Measurements from ENCODE around the gene ADGRD2. TPM values are rescaled to one million over a fixed set of nuclear protein-coding genes. Genes with fewer than 3 reads are reported as not detected.

Gene ADGRD2
- total RNA-seq, 4 donors from 2014 or later = not detected

DNA sequence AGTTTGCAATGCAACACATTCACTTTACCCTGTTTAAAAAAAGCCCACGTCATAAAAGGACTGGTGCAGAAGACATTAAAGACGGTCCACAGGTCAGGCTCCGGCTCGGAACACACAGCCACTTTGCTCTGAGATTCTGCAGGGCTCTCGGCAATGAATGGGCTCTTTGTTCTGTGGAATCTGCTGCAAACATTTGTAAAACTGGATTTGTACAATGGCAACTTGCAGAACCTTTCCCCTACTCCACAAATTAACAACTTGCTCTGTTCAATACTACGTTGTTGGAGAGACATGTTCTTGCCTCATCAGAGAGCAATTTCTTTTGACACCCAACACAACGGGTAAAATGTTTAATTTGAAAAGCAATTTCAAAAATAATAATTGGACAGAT is 70.0 kb downstream of the ADGRD2 start:
- TF ChIP-seq, protein P1, sequence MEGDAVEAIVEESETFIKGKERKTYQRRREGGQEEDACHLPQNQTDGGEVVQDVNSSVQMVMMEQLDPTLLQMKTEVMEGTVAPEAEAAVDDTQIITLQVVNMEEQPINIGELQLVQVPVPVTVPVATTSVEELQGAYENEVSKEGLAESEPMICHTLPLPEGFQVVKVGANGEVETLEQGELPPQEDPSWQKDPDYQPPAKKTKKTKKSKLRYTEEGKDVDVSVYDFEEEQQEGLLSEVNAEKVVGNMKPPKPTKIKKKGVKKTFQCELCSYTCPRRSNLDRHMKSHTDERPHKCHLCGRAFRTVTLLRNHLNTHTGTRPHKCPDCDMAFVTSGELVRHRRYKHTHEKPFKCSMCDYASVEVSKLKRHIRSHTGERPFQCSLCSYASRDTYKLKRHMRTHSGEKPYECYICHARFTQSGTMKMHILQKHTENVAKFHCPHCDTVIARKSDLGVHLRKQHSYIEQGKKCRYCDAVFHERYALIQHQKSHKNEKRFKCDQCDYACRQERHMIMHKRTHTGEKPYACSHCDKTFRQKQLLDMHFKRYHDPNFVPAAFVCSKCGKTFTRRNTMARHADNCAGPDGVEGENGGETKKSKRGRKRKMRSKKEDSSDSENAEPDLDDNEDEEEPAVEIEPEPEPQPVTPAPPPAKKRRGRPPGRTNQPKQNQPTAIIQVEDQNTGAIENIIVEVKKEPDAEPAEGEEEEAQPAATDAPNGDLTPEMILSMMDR (IDR thresholded peaks at IDR 0.05) = no peak
- no peak for TF ChIP-seq POLR2A (IDR thresholded peaks at IDR 0.05)
- no peak for TF ChIP-seq POLR2AphosphoS5 (IDR thresholded peaks at IDR 0.05)
- TF ChIP-seq EP300 (IDR thresholded peaks at IDR 0.05; ENCODE audit: low read depth) = no peak
- Histone ChIP-seq H3K4me1 (no peaks in the 10 kb centered on the region), H3K4me3 (no peak overlapping the region), H3K36me3 (no peaks in the 10 kb centered on the region), H3K9me3 (no peaks in the 10 kb centered on the region), H3K27me3 (no peaks in the 10 kb centered on the region), H3K27ac (peak overlapping the region in 1 of 4 donors; percentile 6)
- in situ Hi-C loops (cut with MboI; ENCODE audit: low pct_ligation_motif_present in 1 of 4, low pct_unique_long_range_greater_than_20kb in 1 of 4, low sequenced_read_pairs in 3 of 4) (no loop called here), intact Hi-C loops (cut with DNase I; ENCODE audit: low total_unique reads) (no loop called here)
- WGBS, 2 donors (ENCODE audit: low coverage in 1 of 2) = 33 to 55% methylated on average over 1 to 7 of the region's 7 CpGs
- peak; percentile 24 for DNase-seq

DNA sequence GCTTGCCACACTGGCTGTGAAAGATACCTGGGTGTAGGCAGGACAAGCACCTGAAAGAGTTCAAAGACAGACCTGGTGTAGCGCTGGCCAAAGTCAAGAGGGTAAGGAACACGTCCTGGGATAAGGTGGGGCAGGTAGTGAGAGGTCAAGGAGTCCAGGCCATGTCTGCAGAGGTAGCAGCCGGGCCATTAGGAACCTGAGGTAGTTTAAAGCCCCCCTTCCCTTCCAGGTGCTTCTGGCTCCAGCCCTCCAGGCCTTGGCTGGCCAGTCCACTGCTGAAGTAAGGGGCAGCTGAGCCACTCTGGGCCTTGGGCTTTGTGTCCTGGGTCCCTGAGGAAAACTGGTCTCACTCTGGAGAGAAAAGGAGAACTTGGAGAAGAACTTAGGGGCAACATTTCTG is 70.9 kb downstream of the ADGRD2 start:
- no peak for DNase-seq

DNA sequence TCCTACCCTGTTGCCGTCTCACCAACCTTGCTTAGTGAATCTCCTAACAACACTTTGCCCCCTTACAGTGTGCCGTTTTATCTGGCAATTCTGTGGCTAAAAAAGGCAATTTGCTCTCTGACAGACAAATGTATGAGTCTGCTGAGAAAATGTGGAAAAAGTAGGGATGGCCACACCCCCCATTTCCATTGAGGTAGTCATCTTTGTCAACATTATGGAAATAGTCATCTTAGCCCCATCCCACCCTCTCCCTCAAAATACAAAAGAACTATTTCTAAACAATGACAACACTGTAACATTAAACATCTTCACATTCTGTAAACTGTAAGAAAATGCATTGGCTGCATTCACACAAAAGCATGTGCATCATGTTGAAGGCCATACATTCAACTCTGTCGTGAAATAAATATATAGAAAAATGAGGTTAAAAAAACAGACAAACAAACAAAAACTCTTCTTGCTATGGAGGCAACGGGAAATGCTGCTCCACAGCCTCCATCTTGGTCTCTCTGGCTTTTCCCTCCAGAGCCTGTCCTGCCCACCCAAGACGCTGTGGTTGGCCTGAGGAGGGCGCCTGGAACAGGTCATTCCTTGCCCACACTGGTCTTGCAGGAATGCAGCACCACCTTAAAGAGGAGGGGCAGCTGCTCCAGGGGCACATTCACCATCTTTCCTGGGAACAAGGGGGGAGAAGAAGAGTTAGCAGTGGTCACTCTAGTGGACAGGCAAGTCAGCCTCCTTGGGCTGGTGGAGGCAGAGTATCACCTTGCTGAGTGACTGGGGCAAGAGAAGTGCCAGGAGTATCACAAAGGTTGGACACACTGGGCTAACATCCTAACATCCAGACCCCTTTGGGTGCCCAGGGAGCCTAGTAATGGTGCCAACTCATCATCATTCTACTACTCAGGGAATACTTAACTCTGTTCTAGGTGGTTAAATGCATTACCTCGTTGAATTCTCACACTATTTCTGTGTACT is 72.2 kb downstream of the ADGRD2 start:
- Histone ChIP-seq H3K4me3 (no peak overlapping the region), H3K9me3 (no peaks in the 10 kb centered on the region), H3K27ac (no peak overlapping the region), H3K36me3 (no peaks in the 10 kb centered on the region), H3K4me1 (no peaks in the 10 kb centered on the region), H3K27me3 (no peaks in the 10 kb centered on the region)
- WGBS, 2 donors (ENCODE audit: low coverage in 1 of 2) = 74 to 84% methylated on average over 2 to 7 of the region's 7 CpGs
- in situ Hi-C loops (cut with MboI; ENCODE audit: low pct_ligation_motif_present in 1 of 4, low pct_unique_long_range_greater_than_20kb in 1 of 4, low sequenced_read_pairs in 3 of 4) (no loop called here), intact Hi-C loops (cut with DNase I; ENCODE audit: low total_unique reads) (no loop called here)
- no peak for DNase-seq
- TF ChIP-seq POLR2AphosphoS5 (IDR thresholded peaks at IDR 0.05) (no peak), EP300 (IDR thresholded peaks at IDR 0.05; ENCODE audit: low read depth) (no peak), POLR2A (IDR thresholded peaks at IDR 0.05) (no peak)
- TF ChIP-seq, protein P1 (IDR thresholded peaks at IDR 0.05) = no peak

More for the DNA sequence above, 70.9 kb downstream of the ADGRD2 start:
- TF ChIP-seq, protein P1 (IDR thresholded peaks at IDR 0.05) = no peak
- no peak for TF ChIP-seq POLR2A (IDR thresholded peaks at IDR 0.05)
- TF ChIP-seq EP300 (IDR thresholded peaks at IDR 0.05; ENCODE audit: low read depth) = no peak
- no peak for TF ChIP-seq POLR2AphosphoS5 (IDR thresholded peaks at IDR 0.05)
- 71% methylated on average over 3 of the region's 3 CpGs; no CpG with 5 or more reads in 1 of the 2 donors for WGBS, 2 donors (ENCODE audit: low coverage in 1 of 2)
- Histone ChIP-seq H3K4me3 (no peak overlapping the region), H3K36me3 (no peaks in the 10 kb centered on the region), H3K4me1 (no peaks in the 10 kb centered on the region), H3K27ac (no peak overlapping the region), H3K9me3 (no peaks in the 10 kb centered on the region), H3K27me3 (no peaks in the 10 kb centered on the region)
- in situ Hi-C loops (cut with MboI; ENCODE audit: low pct_ligation_motif_present in 1 of 4, low pct_unique_long_range_greater_than_20kb in 1 of 4, low sequenced_read_pairs in 3 of 4) = no loop called here
- intact Hi-C loops (cut with DNase I; ENCODE audit: low total_unique reads) = no loop called here

DNA sequence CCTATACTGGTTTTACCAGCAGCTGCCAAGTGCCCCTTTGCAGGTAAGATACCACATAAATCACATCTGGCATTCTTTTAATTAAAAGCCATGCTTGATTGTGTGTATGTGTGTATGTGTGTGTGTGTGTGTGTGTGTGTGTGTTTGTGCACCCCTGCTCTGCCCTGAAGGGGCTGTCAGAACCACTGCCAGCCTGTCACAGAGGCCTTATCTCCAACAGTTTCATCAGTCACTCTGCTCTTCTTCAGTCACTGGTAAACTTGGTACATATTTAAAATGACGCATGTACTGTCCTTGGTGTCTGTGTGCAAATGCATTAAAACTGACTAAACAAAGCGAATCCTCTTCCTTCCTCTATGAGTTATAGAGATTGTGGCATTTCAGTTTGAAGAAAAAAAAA is 75.9 kb downstream of the ADGRD2 start:
- 86 to 93% methylated on average over 1 to 2 of the region's 2 CpGs for WGBS, 2 donors (ENCODE audit: low coverage in 1 of 2)
- H3K9me3 ChIP-seq = no peaks in the 10 kb centered on the region
- intact Hi-C loops (cut with DNase I; ENCODE audit: low total_unique reads) = no loop called here
- in situ Hi-C loops (cut with MboI; ENCODE audit: low pct_ligation_motif_present in 1 of 4, low pct_unique_long_range_greater_than_20kb in 1 of 4, low sequenced_read_pairs in 3 of 4) = no loop called here
- no peak for TF ChIP-seq POLR2AphosphoS5 (IDR thresholded peaks at IDR 0.05)
- no peak for TF ChIP-seq EP300 (IDR thresholded peaks at IDR 0.05; ENCODE audit: low read depth)
- H3K4me3 ChIP-seq = no peak overlapping the region
- H3K27ac ChIP-seq = no peak overlapping the region
- no peaks in the 10 kb centered on the region for H3K27me3 ChIP-seq
- no peaks in the 10 kb centered on the region for H3K4me1 ChIP-seq
- no peaks in the 10 kb centered on the region for H3K36me3 ChIP-seq
- no peak for DNase-seq

Data from transverse colon (tissue), 4 donors.